ENCODE results near the gene LRSAM1.

Gene LRSAM1

GRCh38 chr9:127450830-127451607 is at the start of gene LRSAM1, which contains the start of gene RPL12:
Gene LRSAM1 (plus strand): TSS chr9:127451510. CDS start chr9:127454528, 3,018 bp downstream.
Gene RPL12 (minus strand): TSS chr9:127451406. CDS start chr9:127451317, 89 bp downstream.
- peak within 1 kb of the TSS; percentile 100 for H3K27ac Mint-ChIP-seq
- TF ChIP-seq, protein P1, sequence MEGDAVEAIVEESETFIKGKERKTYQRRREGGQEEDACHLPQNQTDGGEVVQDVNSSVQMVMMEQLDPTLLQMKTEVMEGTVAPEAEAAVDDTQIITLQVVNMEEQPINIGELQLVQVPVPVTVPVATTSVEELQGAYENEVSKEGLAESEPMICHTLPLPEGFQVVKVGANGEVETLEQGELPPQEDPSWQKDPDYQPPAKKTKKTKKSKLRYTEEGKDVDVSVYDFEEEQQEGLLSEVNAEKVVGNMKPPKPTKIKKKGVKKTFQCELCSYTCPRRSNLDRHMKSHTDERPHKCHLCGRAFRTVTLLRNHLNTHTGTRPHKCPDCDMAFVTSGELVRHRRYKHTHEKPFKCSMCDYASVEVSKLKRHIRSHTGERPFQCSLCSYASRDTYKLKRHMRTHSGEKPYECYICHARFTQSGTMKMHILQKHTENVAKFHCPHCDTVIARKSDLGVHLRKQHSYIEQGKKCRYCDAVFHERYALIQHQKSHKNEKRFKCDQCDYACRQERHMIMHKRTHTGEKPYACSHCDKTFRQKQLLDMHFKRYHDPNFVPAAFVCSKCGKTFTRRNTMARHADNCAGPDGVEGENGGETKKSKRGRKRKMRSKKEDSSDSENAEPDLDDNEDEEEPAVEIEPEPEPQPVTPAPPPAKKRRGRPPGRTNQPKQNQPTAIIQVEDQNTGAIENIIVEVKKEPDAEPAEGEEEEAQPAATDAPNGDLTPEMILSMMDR (IDR thresholded peaks at IDR 0.05) = no peak
- peak; percentile 99 for DNase-seq
- peaks cover 40% of the 10 kb centered on the region for H3K4me1 Mint-ChIP-seq
- H3K4me3 Mint-ChIP-seq = peak within 1 kb of the TSS; percentile 92
- H3K36me3 Mint-ChIP-seq (ENCODE audit: low read depth) = peaks cover 51% of the 10 kb centered on the region
- H3K27me3 Mint-ChIP-seq (ENCODE audit: low read depth, poor library complexity) = no peaks in the 10 kb centered on the region
- H3K9me3 Mint-ChIP-seq = no peaks in the 10 kb centered on the region

DNA sequence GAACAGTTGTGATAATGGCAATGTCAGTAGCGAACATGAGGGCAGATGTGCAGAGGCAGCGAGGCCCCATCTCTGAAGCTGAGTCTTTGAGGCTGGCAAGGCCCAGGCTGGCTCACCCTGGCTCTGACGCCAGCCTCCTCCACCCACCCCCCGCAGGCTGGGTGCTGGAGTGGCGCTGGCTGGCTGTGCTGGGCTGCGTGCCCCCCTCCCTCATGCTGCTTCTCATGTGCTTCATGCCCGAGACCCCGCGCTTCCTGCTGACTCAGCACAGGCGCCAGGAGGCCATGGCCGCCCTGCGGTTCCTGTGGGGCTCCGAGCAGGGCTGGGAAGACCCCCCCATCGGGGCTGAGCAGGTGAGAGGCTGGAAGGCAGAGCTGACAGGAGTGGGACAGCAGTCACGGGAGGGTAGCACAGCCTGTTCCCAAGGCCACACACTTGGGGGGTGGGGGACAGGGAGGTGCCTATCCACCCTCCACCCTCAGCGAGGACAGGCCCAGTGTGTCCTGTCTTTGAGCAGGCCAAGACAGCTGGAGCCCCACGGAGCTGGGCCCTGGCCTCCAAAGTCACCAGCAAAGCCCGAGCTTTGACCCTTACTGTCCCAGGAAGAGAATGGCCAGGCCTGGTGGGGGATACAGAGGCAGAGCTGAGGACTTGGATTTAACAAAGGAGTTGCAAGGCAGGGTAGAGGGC is 48.8 kb upstream of the LRSAM1 start:
- Mint-ChIP-seq H3K27ac (no peak overlapping the region), H3K36me3 (ENCODE audit: low read depth) (no peaks in the 10 kb centered on the region), H3K4me3 (no peak overlapping the region), H3K4me1 (peaks cover 8% of the 10 kb centered on the region), H3K9me3 (no peaks in the 10 kb centered on the region), H3K27me3 (ENCODE audit: low read depth, poor library complexity) (peaks cover 4% of the 10 kb centered on the region)
- no peak for DNase-seq
- TF ChIP-seq, protein P1 (IDR thresholded peaks at IDR 0.05) = no peak

DNA sequence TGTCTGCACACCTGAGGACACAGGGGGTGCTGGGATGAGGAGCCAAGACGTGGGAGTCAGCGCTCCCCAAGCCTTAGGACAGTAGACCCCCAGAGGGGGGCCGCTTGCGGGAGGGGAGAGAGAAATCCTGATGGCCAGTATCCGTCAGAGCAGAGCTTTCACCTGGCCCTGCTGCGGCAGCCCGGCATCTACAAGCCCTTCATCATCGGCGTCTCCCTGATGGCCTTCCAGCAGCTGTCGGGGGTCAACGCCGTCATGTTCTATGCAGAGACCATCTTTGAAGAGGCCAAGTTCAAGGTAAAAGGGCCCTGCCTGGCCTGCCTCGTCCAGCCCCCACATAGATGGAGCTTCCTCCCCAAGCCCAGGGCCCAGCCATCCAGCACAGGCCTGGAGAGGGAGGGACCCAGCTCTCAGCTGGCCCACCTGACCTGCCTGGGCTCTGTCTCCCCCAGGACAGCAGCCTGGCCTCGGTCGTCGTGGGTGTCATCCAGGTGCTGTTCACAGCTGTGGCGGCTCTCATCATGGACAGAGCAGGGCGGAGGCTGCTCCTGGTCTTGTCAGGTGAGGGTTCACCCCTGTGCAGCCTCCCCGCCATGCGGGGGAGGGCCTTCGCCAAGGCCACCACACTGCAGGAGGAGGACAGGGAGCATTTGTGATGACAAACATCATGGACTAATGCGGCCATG is 47.7 kb upstream of the LRSAM1 start:
- Mint-ChIP-seq H3K27ac (no peak overlapping the region), H3K9me3 (no peaks in the 10 kb centered on the region), H3K27me3 (ENCODE audit: low read depth, poor library complexity) (peaks cover 4% of the 10 kb centered on the region), H3K36me3 (ENCODE audit: low read depth) (no peaks in the 10 kb centered on the region), H3K4me1 (peaks cover under 1% of the 10 kb centered on the region), H3K4me3 (no peak overlapping the region)
- TF ChIP-seq, protein P1 (IDR thresholded peaks at IDR 0.05) = no peak
- DNase-seq = no peak

DNA sequence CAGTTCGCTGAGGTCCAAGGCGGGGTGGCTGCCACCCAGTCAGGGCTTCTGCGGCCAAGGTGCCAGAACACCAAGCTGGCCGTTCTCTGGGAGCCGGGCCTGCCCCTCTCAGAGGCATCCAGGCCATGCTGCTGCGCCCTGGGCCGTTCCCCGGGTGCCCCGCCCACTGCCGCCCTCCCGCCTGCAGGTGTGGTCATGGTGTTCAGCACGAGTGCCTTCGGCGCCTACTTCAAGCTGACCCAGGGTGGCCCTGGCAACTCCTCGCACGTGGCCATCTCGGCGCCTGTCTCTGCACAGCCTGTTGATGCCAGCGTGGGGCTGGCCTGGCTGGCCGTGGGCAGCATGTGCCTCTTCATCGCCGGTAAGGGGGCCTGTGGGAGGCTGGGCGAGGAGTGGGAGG is 46.7 kb upstream of the LRSAM1 start:
- TF ChIP-seq, protein P1 (IDR thresholded peaks at IDR 0.05) = no peak
- H3K27ac Mint-ChIP-seq = no peak overlapping the region
- H3K36me3 Mint-ChIP-seq (ENCODE audit: low read depth) = no peaks in the 10 kb centered on the region
- no peak overlapping the region for H3K4me3 Mint-ChIP-seq
- H3K9me3 Mint-ChIP-seq = no peaks in the 10 kb centered on the region
- peaks cover 4% of the 10 kb centered on the region for H3K27me3 Mint-ChIP-seq (ENCODE audit: low read depth, poor library complexity)
- DNase-seq = no peak
- no peaks in the 10 kb centered on the region for H3K4me1 Mint-ChIP-seq

GRCh38 chr9:127405344-127406125 is 45.8 kb upstream of the LRSAM1 start:
- Mint-ChIP-seq H3K4me3 (no peak overlapping the region), H3K27ac (peak overlapping the region; percentile 22), H3K9me3 (no peaks in the 10 kb centered on the region), H3K27me3 (ENCODE audit: low read depth, poor library complexity) (peaks cover 4% of the 10 kb centered on the region), H3K4me1 (no peaks in the 10 kb centered on the region), H3K36me3 (ENCODE audit: low read depth) (no peaks in the 10 kb centered on the region)
- DNase-seq = no peak
- TF ChIP-seq, protein P1 (IDR thresholded peaks at IDR 0.05) = no peak
